Bone marrow (tissue), 2 donors: ENCODE measurements around the gene SPINK4.

ENCODE experiments used
- DNase-seq, 2 donors: peaks; one replicate each; lab custom pipeline; 2025; lab: John Stamatoyannopoulos, UW

Gene SPINK4

DNA sequence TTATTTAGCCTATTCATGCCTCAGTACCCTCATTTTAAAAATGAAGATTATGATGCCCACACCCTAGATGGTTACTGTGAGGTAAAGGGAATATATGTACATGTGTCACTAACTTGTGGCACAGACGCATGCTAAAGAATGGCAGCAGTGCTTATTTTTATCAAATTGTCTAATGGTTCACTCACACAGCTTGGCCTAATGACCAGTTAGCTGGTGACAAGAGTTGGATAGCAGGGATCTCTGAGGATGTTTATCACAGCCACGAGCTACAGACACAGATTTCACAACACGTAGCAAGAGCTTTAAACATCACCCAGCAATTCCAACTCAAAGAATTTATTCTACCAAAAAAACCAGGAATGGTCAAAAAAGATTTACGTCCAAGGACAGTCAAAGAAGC lies 17.3 kb downstream of the SPINK4 start:
- DNase-seq: no peak

DNA sequence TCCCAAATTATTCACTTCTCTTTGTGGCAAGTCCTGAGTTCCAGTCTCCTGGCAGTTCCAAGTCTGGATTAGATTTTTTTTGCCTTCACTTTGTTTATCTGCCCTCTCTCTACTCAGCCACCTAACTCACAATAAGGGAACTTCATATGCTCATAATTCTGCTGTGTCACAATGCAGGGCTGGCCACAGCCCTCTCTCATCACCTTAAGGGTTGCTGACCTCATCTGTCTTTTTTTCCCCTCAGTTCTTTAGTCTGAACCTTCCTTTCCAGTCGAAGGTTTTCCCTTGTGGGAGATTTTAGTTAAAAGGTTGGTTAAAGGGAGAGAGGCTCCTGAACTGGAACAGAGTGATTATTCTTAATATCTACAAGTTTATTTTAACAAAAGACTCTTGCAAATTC lies 20.4 kb downstream of the SPINK4 start:
- DNase-seq: no peak

DNA sequence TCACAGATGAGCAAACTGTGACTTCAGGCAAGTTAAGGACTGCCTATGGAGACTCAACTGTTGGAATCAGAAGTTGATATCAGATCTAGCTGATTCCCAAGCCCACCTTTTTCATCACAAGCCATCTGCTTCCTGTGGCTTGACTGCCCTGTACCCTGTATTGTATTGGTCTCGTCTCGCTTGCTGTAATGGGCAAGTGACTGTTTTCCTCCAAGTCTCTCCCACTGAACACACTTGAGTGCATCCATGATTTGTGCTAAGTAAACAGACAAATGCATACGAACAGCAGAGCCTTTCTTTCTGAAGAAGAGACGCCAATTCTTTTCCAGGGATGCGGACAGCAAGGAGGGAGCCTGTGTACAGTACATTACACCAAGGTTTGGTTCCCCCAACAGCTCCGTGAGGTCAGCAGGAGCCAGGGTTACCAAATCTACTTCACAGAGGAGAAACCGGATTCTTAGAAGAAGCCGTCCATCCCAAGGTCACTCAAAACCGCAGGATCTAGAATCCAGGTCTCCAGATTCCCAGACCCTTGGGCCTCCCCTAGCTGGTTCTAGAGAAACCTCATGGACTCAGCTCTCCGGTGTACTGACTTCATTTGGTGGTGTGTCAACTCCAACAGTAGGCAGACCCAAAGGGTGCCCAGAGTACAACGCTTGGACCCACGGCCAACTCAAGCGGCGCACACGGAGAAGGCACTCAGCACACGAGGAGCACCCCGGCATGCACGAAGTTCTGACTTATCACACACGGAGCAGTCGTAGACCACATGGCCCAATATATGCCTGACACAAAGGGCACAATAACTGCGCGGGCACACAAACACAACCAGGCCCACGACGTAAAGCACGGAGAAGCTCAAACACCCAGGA lies 23.4 kb downstream of the SPINK4 start:
- no peak for DNase-seq

DNA sequence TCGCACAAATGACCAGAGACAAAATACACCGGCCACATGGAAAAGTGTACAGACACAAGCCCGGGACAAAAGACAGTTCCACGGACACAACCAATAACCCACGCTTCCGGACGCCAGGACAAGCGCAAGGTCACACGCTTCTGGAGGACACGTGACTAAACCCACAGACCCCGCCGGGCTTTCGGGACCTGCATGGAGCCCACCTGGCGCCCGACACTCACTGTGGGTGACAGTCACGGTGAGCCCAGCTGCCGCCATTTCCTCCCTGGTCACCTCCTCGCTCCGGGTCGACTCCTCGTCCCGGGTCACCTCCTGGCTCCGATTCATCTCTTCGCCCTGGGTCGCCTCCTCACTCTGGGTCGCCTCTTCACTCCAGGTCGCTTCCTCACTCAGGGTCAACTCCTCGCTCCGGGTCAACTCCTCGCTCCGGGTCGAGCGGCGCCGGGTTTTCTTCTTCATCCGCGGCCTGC lies 24.1 kb downstream of the SPINK4 start:
- DNase-seq: no peak

DNA sequence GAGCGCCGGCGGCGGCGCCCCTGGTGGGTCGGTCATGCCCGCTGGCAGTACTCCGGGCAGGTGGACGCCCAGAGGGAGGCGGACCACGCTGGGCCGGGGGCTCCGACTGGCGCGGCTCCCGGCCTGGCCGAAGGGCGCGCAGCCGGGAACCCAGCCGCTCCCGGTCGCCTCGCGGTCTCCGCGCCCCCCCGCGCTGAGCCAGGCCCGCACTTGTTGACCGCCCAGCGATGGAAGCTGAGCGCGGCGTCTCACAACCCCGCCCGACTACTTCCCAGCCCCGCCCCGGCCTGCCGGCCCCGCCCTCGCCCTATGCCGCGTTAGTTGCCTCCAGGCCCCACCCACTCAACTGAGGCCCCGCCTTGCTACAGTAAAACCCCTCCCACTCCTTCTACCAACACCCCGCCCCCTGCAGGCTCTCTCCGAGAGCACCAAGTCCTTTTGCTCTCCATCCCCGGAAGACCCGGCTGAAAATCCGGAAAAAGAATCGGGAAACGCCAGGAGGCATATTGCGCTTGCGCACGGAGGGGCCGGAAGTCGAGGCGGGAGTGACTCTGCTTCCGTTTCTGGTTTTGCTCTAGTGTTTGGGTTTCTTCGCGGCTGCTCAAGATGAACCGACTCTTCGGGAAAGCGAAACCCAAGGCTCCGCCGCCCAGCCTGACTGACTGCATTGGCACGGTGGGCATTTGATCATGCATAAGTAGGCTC lies 24.7 kb downstream of the SPINK4 start, which contains the start of the genes BAG1 and CHMP5:
Gene BAG1 (minus strand): TSS at position 236 of the 705 bp plus-strand sequence.
Gene CHMP5 (plus strand): TSS at position 577 of the 705 bp plus-strand sequence. CDS start 30 bp downstream, at position 607.
- peak; percentile 96 to 100 for DNase-seq

DNA sequence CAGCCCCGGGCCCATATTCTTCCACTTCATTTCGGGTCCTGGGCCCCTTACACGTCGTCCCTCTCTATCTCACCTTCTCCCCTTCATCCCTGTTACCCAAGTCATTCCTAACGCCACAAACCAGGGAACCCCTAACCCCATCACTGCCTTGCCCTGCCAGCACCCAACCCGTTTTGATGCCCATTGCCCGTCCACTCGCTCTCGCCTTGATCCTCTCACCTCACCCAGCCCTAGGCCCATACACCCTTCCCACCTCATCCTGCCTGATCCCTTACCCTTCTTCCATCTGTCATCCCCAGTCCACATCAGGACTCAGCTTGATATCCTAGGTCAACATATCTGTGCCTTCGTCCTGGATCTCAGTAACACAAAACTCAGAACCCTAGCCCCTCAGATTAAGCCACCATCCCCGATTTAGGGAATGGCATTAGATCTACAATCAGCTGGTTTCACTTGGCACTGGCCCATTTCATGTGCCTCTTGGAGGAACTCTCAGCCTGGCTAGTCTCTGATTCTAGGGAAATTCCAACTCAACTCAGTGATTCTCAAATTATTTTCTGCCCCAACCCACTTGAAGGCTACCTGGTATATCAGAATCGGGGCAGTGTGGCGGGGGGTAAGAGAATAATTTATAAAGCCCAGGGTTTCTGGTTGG lies 25.4 kb downstream of the SPINK4 start:
- DNase-seq: peak in 1 of 2 donors; percentile 62

DNA sequence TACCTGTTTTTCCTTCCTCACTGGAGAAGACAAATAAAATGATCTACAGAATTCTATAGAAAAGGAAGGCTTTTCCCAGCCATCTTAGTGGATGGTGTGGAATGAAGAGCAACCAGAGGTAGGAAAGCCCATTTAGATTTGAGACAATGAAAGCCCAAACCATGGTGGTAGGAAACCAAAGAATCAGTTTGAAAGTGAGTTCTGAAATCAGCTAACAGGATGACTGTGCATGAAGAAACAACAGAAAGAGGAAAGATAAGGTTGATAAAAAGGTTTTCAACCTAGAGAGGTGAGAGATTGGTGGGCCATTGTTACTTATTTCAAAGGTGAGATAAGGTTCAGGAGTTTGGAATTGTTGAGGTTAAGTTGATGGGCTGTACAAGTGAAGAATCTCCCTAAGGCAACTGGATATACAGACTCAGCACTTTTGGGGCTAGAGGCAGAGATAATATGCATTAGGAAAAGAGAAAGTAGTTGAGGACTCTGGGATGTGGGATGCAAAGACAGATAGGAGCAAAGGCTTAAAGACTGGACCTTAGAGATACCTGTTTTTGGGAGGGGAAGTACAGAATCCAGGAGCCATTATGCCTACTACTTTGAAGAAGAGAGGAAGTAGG lies 27.3 kb downstream of the SPINK4 start:
- no peak for DNase-seq

DNA sequence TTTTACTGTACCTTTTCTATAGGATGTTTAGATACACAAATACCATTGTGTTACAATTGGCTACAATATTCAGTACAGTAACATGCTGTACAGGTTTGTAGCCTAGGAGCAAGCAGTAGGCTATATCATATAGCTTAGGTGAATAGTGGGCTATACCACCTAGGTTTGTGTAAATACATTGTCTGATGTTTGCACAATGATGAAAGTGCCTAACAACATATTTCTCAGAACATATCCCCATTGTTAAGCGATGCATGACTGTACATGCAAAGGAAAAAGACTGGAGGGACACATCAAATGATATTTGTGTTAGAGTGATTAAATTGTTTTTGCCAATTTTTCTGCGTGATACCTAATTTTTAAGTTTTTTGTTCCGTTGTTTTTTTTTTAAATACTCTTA lies 30.2 kb downstream of the SPINK4 start:
- no peak for DNase-seq

DNA sequence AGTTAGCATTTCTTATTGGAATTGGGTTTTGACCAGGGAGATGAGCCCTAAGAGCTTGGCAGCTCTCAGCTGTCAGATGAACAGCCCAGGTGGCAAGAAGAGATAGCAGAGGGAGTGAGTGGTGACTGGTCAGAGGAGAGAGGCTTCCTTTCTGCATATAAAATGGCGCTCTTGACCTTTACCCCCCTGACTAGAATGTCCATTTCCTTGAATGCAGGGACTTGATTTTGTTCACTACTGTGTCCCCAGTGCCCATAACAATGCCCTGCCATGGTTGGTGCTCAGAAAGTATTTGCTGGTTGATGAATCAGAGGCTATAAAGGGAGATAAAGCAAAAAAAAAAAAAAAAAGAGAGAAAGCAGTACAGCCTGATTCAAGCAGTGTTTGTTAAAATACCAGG lies 32.1 kb downstream of the SPINK4 start:
- DNase-seq: no peak

DNA sequence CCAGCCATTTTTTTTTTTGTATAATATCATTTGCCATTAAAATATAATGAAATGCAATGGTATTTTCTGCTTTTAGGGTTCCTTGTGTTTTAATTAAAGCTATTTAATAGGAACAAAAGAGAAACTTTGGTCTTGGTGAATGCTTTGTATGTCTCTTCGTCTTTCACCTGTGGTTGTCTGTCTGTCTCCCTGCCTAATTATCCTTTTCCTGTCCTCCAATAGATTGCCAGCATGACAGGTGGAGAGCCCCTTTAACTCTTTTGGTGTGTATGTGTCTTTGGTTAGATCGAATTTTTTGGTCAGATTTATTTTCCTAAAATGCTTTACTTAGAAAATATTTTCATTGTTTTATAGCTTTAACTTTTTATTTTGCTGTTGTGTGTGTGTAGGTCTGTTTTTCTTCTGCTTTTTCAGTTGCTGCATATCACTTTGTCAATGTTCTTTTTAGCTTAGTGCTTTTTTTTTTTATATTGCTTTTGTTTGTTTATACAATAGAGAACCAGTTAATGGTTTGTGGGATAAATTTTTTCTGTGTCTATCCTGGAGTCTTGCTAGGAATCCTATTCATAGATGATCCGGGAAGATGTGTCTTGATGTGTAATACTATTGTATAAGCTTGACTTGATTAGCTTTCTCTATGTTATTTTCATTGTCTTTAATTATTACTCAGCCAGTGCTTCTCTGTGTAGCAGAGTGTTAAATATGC lies 33.5 kb downstream of the SPINK4 start:
- DNase-seq: no peak

DNA sequence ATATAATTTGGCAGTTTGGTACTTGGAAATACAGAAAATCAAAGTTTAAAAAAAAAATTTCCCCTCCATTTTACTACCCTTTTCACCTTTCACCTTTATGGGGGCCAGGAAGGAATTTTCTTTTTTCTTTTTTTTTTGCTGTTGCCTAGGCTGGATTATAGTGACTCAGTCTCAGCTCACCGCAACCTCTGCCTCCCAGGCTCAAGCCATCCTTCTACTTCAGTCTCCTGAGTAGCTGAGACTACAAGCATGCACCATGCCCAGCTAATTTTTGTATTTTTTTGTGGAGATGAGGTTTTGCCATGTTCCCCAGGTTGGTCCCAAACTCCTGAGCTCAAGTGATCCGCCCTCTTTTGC lies 34.0 kb downstream of the SPINK4 start:
- no peak for DNase-seq

DNA sequence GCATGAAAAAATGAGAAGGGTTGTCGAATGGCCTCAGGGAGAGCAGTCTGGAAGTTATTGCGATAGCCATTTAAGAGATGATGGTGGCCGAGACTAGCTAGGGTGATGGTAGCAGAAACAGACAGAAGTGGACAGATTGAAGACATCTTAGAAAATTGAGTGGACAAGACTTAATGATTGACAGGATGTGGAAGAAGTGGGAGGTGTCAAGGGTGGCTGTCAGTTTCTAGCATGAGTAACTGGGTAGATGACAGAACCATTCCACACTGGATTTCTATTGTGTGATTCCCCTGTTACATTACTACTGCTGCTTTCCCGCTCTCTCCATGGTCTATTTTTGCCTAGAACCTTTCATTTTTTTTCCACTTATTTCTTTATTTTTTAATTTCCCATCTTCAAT lies 37.5 kb downstream of the SPINK4 start:
- DNase-seq: no peak

DNA sequence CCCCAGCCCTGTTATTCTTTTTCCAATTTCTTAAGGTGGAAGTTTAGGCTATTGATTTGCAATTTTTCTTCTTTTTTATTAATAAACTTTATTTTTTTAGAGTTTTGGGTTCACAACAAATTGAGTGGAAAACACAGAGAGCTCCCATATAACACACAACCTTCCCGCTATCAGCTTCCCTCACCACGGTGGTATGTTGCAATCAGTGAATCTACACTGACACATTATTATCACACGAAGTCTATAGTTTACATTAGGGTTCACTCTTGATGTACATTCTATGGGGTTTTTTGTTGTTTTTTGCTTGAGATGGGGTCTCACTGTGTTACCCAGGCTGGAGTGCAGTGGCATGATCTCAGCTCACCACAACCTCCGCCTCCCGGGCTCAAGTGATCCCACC lies 45.5 kb downstream of the SPINK4 start:
- DNase-seq: no peak

DNA sequence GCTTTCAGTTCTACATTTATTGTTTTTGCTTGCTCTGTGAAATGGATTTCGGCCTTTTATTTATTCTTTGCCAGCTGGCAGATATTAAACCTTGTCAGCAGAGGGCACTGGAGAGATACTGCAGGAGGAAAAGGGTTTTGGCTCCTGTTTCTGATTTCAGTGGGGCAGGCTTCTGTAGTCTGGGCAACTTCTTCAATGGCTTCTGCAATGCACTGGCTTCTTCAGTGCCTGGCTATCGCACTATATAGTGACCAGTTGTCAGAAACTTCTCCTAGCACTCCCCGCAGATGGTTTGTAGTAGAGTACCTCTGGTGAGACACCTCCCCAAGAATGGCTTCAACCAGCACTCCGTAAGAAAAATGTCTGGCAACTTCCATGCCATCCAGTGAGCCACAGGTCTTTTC lies 47.1 kb downstream of the SPINK4 start:
- peak in 1 of 2 donors; percentile 74 for DNase-seq

DNA sequence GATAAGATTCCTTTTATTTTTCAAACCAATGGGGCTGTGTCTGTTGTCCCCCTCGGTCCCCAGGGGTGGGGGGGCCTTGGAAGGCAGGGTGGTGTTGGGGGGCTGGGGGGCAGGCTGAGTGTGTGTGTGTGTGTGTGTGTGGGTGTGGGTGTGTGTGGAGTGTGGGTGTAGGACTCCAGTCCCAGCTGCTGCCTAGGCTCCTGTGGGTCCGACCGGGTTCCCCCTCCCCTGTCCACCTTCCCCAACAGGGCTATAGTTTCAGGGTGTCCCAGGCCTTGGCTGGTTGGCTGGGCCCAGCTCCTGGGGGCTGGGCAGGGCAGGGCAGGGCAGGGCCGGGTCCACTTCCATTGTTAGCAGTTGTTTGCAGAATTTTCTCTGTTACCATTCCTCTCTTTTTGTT lies 48.3 kb downstream of the SPINK4 start:
- no peak for DNase-seq

DNA sequence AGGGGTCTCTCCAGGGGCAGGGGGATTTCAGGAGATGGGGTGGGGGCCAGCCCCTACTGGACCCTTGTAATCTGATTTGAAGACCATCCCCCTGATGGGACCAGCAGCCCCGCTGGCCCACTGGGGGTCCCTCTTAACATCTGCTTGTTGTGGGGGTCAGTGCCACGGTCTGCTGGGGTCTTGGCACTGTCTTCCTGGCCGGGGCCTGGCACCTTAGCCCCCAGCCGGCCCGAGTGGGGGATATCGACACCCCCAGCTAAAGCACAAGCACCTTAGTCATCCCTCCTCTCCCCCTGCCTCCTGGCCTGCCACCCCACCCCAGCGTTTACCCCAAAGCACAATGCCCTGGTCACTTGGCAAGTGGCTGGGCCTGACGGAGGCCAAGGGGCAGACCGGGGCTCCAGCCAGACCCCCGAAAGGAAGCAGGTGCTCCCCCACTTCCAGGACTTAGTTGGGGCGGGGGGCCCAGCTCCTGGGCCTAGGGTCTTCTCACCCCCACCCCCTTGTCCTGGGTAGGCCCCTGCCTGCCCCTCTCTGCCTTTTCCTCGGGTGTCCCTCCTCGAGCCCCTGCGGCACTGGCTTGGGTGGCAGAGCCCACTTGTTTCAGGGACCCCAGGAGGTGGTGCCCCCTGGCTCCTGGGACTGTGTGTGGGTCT lies 49.0 kb downstream of the SPINK4 start:
- DNase-seq: no peak

DNA sequence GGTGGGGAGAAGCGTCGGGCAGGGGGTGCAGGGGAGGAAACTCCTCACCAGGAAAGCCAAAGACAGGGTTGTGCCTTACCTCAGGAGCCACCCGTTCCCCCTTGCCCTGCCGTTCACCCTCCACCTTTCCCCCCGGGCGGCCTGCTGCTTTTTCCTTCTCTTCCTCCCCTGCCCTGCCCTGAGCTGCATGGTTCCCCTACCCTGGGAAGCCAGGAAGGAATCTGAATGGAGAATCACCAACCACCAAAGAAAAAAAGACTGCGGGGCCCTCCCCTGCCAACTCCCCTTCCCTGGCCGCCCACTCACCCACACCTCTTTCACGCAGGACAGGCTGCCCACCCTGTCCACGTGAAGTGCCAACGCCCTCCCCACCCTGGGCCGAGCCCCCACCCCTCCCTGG lies 49.5 kb downstream of the SPINK4 start:
- no peak for DNase-seq

DNA sequence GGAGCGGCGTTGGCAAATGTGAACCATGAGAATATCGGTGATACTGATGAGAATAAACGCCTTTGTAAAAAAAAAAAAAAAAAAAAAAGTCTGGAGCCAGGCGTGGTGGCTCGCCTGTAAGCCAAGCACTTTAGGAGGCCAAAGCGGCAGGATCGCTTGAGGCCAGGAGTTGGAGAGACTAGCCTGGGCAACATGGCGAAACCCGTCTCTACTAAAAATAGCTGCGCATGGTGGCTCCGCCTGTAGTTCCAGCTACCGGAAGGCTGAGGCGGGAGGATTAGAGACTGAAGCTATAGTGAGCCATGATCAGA lies 49.9 kb downstream of the SPINK4 start:
- DNase-seq: no peak

DNA sequence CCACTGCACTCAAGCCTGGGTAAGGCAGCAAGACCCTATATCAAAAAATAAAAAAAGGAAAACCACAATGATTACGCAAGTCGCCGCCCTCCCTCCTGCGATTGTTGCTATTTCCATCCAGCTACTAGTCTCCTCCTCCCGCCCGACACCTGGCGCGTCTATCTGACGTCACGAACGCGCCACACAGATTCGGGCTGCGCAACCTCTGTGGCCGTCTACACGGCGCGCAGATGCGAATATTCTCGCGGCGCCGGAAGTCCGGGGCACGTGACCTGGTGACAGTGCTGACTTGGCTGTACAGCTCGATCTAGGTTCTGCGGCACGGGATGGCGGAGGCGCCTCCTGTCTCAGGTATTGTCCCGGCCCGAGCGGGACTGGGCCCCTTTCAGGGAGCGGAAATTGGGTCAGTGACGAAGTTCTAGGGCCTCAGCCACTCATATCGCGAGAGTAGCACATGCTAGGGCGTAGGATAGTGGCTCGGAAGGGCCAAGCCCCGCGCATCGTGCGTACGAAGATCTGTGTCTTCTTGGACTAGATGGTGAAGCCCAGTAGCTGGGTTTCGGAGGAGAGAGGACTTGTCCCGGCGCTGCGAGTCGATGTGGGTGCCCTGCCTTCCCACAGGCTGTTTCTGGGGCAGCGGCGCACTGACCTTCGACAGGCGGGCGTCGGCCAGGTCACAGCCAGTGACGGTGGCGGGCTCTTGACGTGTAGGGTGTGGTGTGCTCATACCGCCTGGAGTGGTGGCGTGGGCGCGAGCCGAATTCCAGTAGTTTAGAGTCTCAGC lies 50.5 kb downstream of the SPINK4 start, which contains the start of gene NFX1:
Gene NFX1 (plus strand): TSS at position 270 of the 784 bp plus-strand sequence. CDS start 57 bp downstream, at position 327.
- peak; percentile 92 to 99 for DNase-seq

DNA sequence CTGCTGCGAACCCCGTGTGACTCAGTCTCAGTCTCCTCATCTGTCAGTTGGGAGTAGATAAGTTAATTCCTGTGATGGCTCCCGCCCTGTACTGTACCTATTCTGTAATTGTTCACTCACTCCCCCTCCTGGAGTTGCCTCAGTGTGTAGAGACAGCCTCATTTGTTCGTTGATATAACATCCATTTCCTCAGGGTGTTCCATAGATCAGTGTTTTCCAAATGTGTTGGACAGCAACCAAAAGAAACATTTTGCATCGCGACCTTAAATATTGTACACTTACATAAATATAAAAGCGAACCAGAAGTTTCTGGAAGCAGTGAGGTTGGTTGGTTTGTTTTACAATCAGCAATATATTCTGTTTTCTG lies 51.0 kb downstream of the SPINK4 start:
- DNase-seq: no peak
